H1 (cell line): Measurements from ENCODE around the gene TRMT44. TPM values are rescaled to one million over a fixed set of nuclear protein-coding genes. Genes with fewer than 3 reads are reported as not detected.

ENCODE experiments used
- CTCF ChIA-PET: fragments of 300-600 bp; sonication (Branson Sonifier 250); formaldehyde crosslinking; loops from one replicate; lab custom pipeline; 2021; ENCODE audit not compliant: partially characterized antibody; lab: Charles Lee
- POLR2A ChIA-PET: fragments of 300-600 bp; sonication (Branson Sonifier 250); formaldehyde crosslinking; loops from one replicate; lab custom pipeline; 2021; ENCODE audit warnings: inconsistent platforms; ENCODE audit not compliant: partially characterized antibody; lab: Charles Lee
- DNase-seq, 2 experiments: peaks; one replicate each; pipeline versions ENCODE4 v3.0.0 to v3.0.0-alpha.2; 2010 to 2022; ENCODE audit warnings: low spot score in 2 of 2, low read depth in 1 of 2, mixed read lengths in 1 of 2
- FAIRE-seq: peaks from 2 replicates; lab custom pipeline; 2011; peaks lifted over from hg19 to GRCh38; lab: Jason Lieb, UNC
- H2AFZ ChIP-seq: 2 replicates; pipeline ENCODE4 v1.8.1; 2012; ENCODE audit warnings: low read length, inconsistent platforms
- H2AK5ac ChIP-seq: 2 replicates; pipeline ENCODE4 v1.6.1; 2013; ENCODE audit warnings: low read depth, low read length
- H2BK120ac ChIP-seq: replicated peaks from 2 replicates; pipeline ENCODE3; 2013; ENCODE audit warnings: low read depth, low read length, inconsistent platforms
- H2BK12ac ChIP-seq: 2 replicates; pipeline ENCODE4 v1.6.1; 2013; ENCODE audit warnings: low read depth, low read length
- H2BK15ac ChIP-seq: 2 replicates; pipeline ENCODE4 v1.6.1; 2013; ENCODE audit warnings: low read length
- H2BK20ac ChIP-seq: 2 replicates; pipeline ENCODE4 v1.6.1; 2013; ENCODE audit warnings: low read length
- H2BK5ac ChIP-seq: 2 replicates; pipeline ENCODE4 v1.6.1; 2013; ENCODE audit warnings: low read depth, low read length
- H3K14ac ChIP-seq: 2 replicates; pipeline ENCODE4 v1.6.1; 2013; ENCODE audit warnings: inconsistent platforms; ENCODE audit not compliant: insufficient read length
- H3K18ac ChIP-seq: 2 replicates; pipeline ENCODE4 v1.6.1; 2013; ENCODE audit warnings: low read length; ENCODE audit errors: extremely low read depth
- H3K23ac ChIP-seq: 2 replicates; pipeline ENCODE4 v1.6.1; 2013; ENCODE audit warnings: inconsistent platforms; ENCODE audit not compliant: insufficient read length
- H3K23me2 ChIP-seq: 2 replicates; pipeline ENCODE4 v1.6.1; 2013; ENCODE audit warnings: low read depth, low read length
- H3K27ac ChIP-seq: 2 replicates; pipeline ENCODE4 v1.6.1; 2011; ENCODE audit warnings: low read depth, low read length, inconsistent platforms
- H3K27me3 ChIP-seq, 4 experiments: replicated peaks in 1 of 4; 1 replicate in 1 of 4; 2 replicates in 3 of 4; pipeline versions ENCODE4 v1.6.1 to v1.8.1; 2011 to 2013; ENCODE audit warnings: low read length in 3 of 4, mild to moderate bottlenecking in 3 of 4, inconsistent platforms in 2 of 4, mixed read lengths in 2 of 4, moderate library complexity in 1 of 4; ENCODE audit not compliant: control insufficient read depth in 3 of 4, insufficient read depth in 3 of 4; ENCODE audit errors: extremely low read depth in 1 of 4
- H3K36me3 ChIP-seq, 4 experiments: 2 replicates each; pipeline versions ENCODE4 v1.6.1 to v1.8.1; 2011 to 2013; ENCODE audit warnings: mild to moderate bottlenecking in 4 of 4, low read length in 3 of 4, moderate library complexity in 2 of 4, control low read depth in 1 of 4, inconsistent platforms in 1 of 4; ENCODE audit not compliant: insufficient read depth in 4 of 4, control insufficient read depth in 2 of 4
- H3K4ac ChIP-seq: replicated peaks from 2 replicates; pipeline ENCODE3; 2013; ENCODE audit warnings: low read length, low read depth, mixed read lengths, inconsistent platforms; ENCODE audit not compliant: insufficient read length
- H3K4me1 ChIP-seq, 4 experiments: replicated peaks in 1 of 4; 1 replicate in 1 of 4; 2 replicates in 3 of 4; pipeline versions ENCODE4 v1.6.1 to v1.8.1; 2011 to 2013; ENCODE audit warnings: low read length in 3 of 4, inconsistent platforms in 2 of 4, mixed read lengths in 1 of 4; ENCODE audit not compliant: insufficient read depth in 4 of 4, control insufficient read depth in 3 of 4
- H3K4me2 ChIP-seq, 2 experiments: 2 replicates each; pipeline versions ENCODE4 v1.6.1 to v1.8.1; 2011 to 2013; ENCODE audit warnings: low read depth in 2 of 2, low read length in 2 of 2, control low read depth in 1 of 2, inconsistent platforms in 1 of 2, mild to moderate bottlenecking in 1 of 2; ENCODE audit not compliant: insufficient read depth in 1 of 2
- H3K4me3 ChIP-seq, 4 experiments: fragments of 200-600, 300-600 bp in 1 of 4; sonication (generic), shearing (Covaris generic), sonication (Bioruptor Twin) in 1 of 4; 2 replicates each; pipeline versions ENCODE4 v1.5.1 to v1.8.1; 2011 to 2016; ENCODE audit warnings: low read length in 4 of 4, low read depth in 3 of 4, control low read depth in 2 of 4, inconsistent platforms in 2 of 4, mild to moderate bottlenecking in 2 of 4, mixed read lengths in 1 of 4, moderate library complexity in 1 of 4; ENCODE audit not compliant: insufficient read depth in 2 of 4; ENCODE audit errors: extremely low read depth in 1 of 4
- H3K56ac ChIP-seq: replicated peaks from 2 replicates; pipeline ENCODE3; 2013; ENCODE audit warnings: low read depth, mild to moderate bottlenecking, mixed read lengths, low read length, inconsistent platforms; ENCODE audit not compliant: insufficient read length
- H3K79me1 ChIP-seq: 2 replicates; pipeline ENCODE4 v1.6.1; 2013; ENCODE audit warnings: low read depth, low read length, control low read depth
- H3K79me2 ChIP-seq, 2 experiments: 2 replicates each; pipeline versions ENCODE4 v1.6.1 to v1.8.1; 2012 to 2013; ENCODE audit warnings: low read length in 2 of 2, mild to moderate bottlenecking in 2 of 2, inconsistent platforms in 1 of 2; ENCODE audit not compliant: insufficient read depth in 2 of 2, control insufficient read depth in 1 of 2
- H3K9ac ChIP-seq, 4 experiments: replicated peaks in 1 of 4; 1 replicate in 1 of 4; 2 replicates in 3 of 4; pipeline versions ENCODE4 v1.6.1 to v1.8.1; 2011 to 2013; ENCODE audit warnings: low read depth in 3 of 4, low read length in 3 of 4, control low read depth in 2 of 4, mild to moderate bottlenecking in 2 of 4, moderate library complexity in 2 of 4, inconsistent platforms in 1 of 4; ENCODE audit errors: extremely low read depth in 1 of 4
- H3K9me3 ChIP-seq, 2 experiments: 2 replicates each; pipeline versions ENCODE4 v1.6.1 to v1.8.1; 2012 to 2013; ENCODE audit warnings: mild to moderate bottlenecking in 2 of 2, moderate library complexity in 2 of 2, control low read depth in 1 of 2, inconsistent platforms in 1 of 2, low read depth in 1 of 2, low read length in 1 of 2, mixed read lengths in 1 of 2; ENCODE audit not compliant: insufficient read depth in 2 of 2
- H4K20me1 ChIP-seq, 2 experiments: replicated peaks in 1 of 2; 2 replicates each; pipeline versions ENCODE3 to v1.8.1; 2011 to 2013; ENCODE audit warnings: inconsistent platforms in 2 of 2, low read length in 2 of 2, mild to moderate bottlenecking in 1 of 2; ENCODE audit not compliant: insufficient read depth in 2 of 2, control insufficient read depth in 1 of 2
- H4K5ac ChIP-seq: 2 replicates; pipeline ENCODE4 v1.6.1; 2013; ENCODE audit warnings: low read length, low read depth, mixed read lengths, inconsistent platforms; ENCODE audit not compliant: insufficient read length
- H4K8ac ChIP-seq: 2 replicates; pipeline ENCODE4 v1.8.0; 2013; ENCODE audit warnings: mild to moderate bottlenecking, moderate library complexity, low read length, inconsistent platforms; ENCODE audit not compliant: insufficient read depth; ENCODE audit errors: extremely low read depth
- H4K91ac ChIP-seq: replicated peaks from 2 replicates; pipeline ENCODE3; 2013; ENCODE audit warnings: low read length, mixed read lengths, inconsistent platforms; ENCODE audit not compliant: insufficient read length
- ASH2L ChIP-seq: fragments of 200-600, 300-600 bp; sonication (generic); IDR thresholded peaks from one replicate; pipeline ENCODE4 v1.7.1; 2017; ENCODE audit warnings: low read length
- CTBP2 ChIP-seq: IDR thresholded peaks from 2 replicates; pipeline ENCODE4 v1.7.0; 2011; ENCODE audit warnings: borderline replicate concordance, mild to moderate bottlenecking, moderate library complexity, mixed read lengths, low read length; ENCODE audit not compliant: insufficient read depth, insufficient read length
- HDAC2 ChIP-seq, 2 experiments: fragments of 300-600 bp in 1 of 2; sonication (generic) in 1 of 2; IDR thresholded peaks; 2 replicates each; pipeline ENCODE4 v1.6.1; 2011 to 2012; ENCODE audit warnings: low read depth in 2 of 2, low read length in 2 of 2, mild to moderate bottlenecking in 2 of 2, moderate library complexity in 2 of 2, borderline replicate concordance in 1 of 2, inconsistent platforms in 1 of 2
- KDM4A ChIP-seq: IDR thresholded peaks from one replicate; pipeline ENCODE4 v1.7.1; 2012; ENCODE audit warnings: low read depth, mild to moderate bottlenecking, moderate library complexity, low read length, inconsistent platforms; ENCODE audit not compliant: severe bottlenecking
- RAD21 ChIP-seq, 2 experiments: IDR thresholded peaks in 1 of 2; conservative IDR thresholded peaks in 1 of 2; 2 replicates each; pipeline ENCODE4 v1.6.1; 2011; ENCODE audit warnings: low read depth in 2 of 2, low read length in 2 of 2, improper control_type of control experiment in 1 of 2, inconsistent platforms in 1 of 2, mild to moderate bottlenecking in 1 of 2, moderate library complexity in 1 of 2
- RBBP5 ChIP-seq: IDR thresholded peaks from 2 replicates; pipeline ENCODE4 v1.7.1; 2012; ENCODE audit warnings: low read depth, mild to moderate bottlenecking, inconsistent platforms, low read length, moderate library complexity, borderline replicate concordance
- SP4 ChIP-seq: IDR thresholded peaks from 2 replicates; pipeline ENCODE4 v1.6.1; 2012; ENCODE audit warnings: low read length, inconsistent platforms
- SRF ChIP-seq: IDR thresholded peaks from 2 replicates; pipeline ENCODE4 v1.6.1; 2011; ENCODE audit warnings: mild to moderate bottlenecking, low read depth, low read length, moderate library complexity
- WGBS, 2 experiments: shearing (Covaris generic) in 1 of 2; methylation state at CpG; one replicate each; pipeline versions ENCODE4 v1.1.6 to v1.1.7; 2013 to 2015; ENCODE audit warnings: low lambda C conversion rate in 2 of 2, mixed read lengths in 2 of 2, inconsistent platforms in 1 of 2, low coverage in 1 of 2, missing lambda C conversion rate in 1 of 2; ENCODE audit not compliant: insufficient replicate concordance in 2 of 2, insufficient coverage in 1 of 2, insufficient read length in 1 of 2; ENCODE audit errors: extremely low coverage in 1 of 2, missing lambda C conversion rate in 1 of 2; 5-methylcytosine and 5-hydroxymethylcytosine counted together
- polyA plus RNA-seq, 7 experiments: library from polyadenylated mRNA; depleted of rRNA in 3 of 7; stranded (reverse) in 5 of 7; unstranded in 2 of 7; fragments of >200 nt in 5 of 7; fragments of 200-250 nt in 2 of 7; gene quantifications; 1 replicate in 5 of 7; 2 replicates in 1 of 7; 4 replicates in 1 of 7; pipeline versions ENCODE4 v1.2.1 to v1.2.3, GENCODE V29; 2011 to 2013; ENCODE audit warnings: missing spikeins in 2 of 7, mixed read lengths in 2 of 7
- total RNA-seq: library from RNA; stranded (reverse); fragmentation: NEBNext Ultra II Directional; extraction: Animal tissue kit (Norgen Biotek cat#: 25700); gene quantifications from 2 replicates; pipeline ENCODE4 v1.2.1, GENCODE V29; 2021

The TRMT44 gene
- total and polyA plus RNA-seq, 2 of the 8 experiments (the other 6 are each of a cell fraction or from before 2014, with no cell fraction given): 8.6 to 23.9 TPM

DNA sequence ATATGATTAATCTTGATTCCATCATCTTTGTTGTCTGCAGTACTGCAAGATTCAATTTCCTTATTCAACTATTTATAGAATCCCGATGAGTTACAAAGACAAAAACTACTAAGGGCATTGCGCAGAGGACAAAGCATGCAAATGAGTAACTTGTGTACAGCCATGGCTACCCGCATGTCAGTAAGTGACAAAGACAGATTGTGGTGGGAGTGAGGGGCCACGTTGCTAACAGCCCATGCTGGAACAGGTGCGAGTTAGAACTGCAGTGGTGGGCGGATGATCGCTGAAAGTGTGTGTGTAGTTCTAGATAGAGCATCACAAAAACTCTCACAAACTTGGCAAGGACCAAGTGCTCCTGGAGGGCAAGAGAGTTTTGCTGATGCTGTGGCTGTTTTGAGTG, 49.5 kb upstream of the TRMT44 start:
- TF ChIP-seq RBBP5: no peak
- TF ChIP-seq SRF: no peak
- TF ChIP-seq KDM4A: no peak
- TF ChIP-seq SP4: no peak
- no peak for TF ChIP-seq ASH2L
- TF ChIP-seq CTBP2: no peak
- no peak for TF ChIP-seq HDAC2 (IDR thresholded peaks at IDR 0.05; ENCODE audit: borderline replicate concordance in 1 of 2, low read depth in 2 of 2, low read length in 2 of 2)
- no peak for TF ChIP-seq RAD21 (IDR thresholded peaks at IDR 0.05 in 1 of 2, conservative IDR thresholded peaks at IDR 0.05 in 1 of 2; ENCODE audit: low read depth in 2 of 2, low read length in 2 of 2)
- TF ChIP-seq, all 59 proteins: peak for 0
- H3K4me1 ChIP-seq: no peaks in the 10 kb centered on the region; a peak in 1 of 7 replicates
- H3K36me3 ChIP-seq: no peaks in the 10 kb centered on the region
- no peaks in the 10 kb centered on the region for H3K27me3 ChIP-seq
- H2BK15ac ChIP-seq: no peak overlapping the region
- 88% methylated on average over 7 of the region's 7 CpGs; no CpG with 5 or more reads in 1 of the 2 experiments for whole genome bisulfite sequencing, 2 experiments
- FAIRE-seq (no peak), DNase-seq (no peak)
- no peak overlapping the region for H3K14ac ChIP-seq
- no peak overlapping the region for H3K4ac ChIP-seq
- CTCF ChIA-PET: interaction anchor here (0.9 to 6.6 kb wide), 6 partner anchors 8 to 215 kb away, joined by 3 to 37 read pairs (median 8); no protein-coding TSS in a partner anchor
- no peak overlapping the region for H2BK12ac ChIP-seq
- H3K9ac ChIP-seq: no peak overlapping the region
- no peak overlapping the region for H2BK5ac ChIP-seq
- no peak overlapping the region for H4K5ac ChIP-seq
- H3K56ac ChIP-seq: no peak overlapping the region
- H2AFZ ChIP-seq: no peak overlapping the region
- no peaks in the 10 kb centered on the region for H3K9me3 ChIP-seq
- no peak overlapping the region for H4K8ac ChIP-seq
- no peak overlapping the region for H2BK120ac ChIP-seq
- H3K4me2 ChIP-seq: no peak overlapping the region
- H3K23me2 ChIP-seq: no peaks in the 10 kb centered on the region; the same call in 1 of the 2 replicates
- POLR2A ChIA-PET: no interaction called here
- no peaks in the 10 kb centered on the region for H3K79me1 ChIP-seq
- no peaks in the 10 kb centered on the region for H3K79me2 ChIP-seq
- no peak overlapping the region for H4K91ac ChIP-seq
- H3K4me3 ChIP-seq: no peak overlapping the region
- no peak overlapping the region for H3K27ac ChIP-seq
- H3K23ac ChIP-seq: no peak overlapping the region
- no peak overlapping the region for H2BK20ac ChIP-seq
- H2AK5ac ChIP-seq: no peak overlapping the region
- H3K18ac ChIP-seq: no peak overlapping the region
- H4K20me1 ChIP-seq: no peaks in the 10 kb centered on the region
